ENCODE results near the gene OSBPL1A. TPM values are rescaled to one million over a fixed set of nuclear protein-coding genes. Genes with fewer than 3 reads are reported as not detected.

The OSBPL1A gene
- total RNA-seq, 2 donors from 2014 or later: 57.0 to 86.7 TPM

GRCh38 chr18:24277516-24278195 is 120.0 kb downstream of the OSBPL1A start:
- Histone ChIP-seq H3K4me3 (no peak overlapping the region), H3K36me3 (no peaks in the 10 kb centered on the region), H3K27ac (no peak overlapping the region), H3K9me3 (no peaks in the 10 kb centered on the region), H3K27me3 (no peaks in the 10 kb centered on the region), H3K4me1 (peaks cover 0 to 16% of the 10 kb centered on the region in 2 donors)
- DNase-seq (ENCODE audit: low spot score): no peak
- no peak for TF ChIP-seq CTCF (IDR thresholded peaks at IDR 0.05)

GRCh38 chr18:24276994-24277393 is 120.6 kb downstream of the OSBPL1A start:
- no peak for DNase-seq (ENCODE audit: low spot score)
- H3K36me3 ChIP-seq: no peaks in the 10 kb centered on the region
- H3K4me1 ChIP-seq: peaks cover 0 to 20% of the 10 kb centered on the region in 2 donors
- H3K27ac ChIP-seq: no peak overlapping the region
- no peaks in the 10 kb centered on the region for H3K9me3 ChIP-seq
- no peaks in the 10 kb centered on the region for H3K27me3 ChIP-seq
- H3K4me3 ChIP-seq: no peak overlapping the region
- no peak for TF ChIP-seq CTCF (IDR thresholded peaks at IDR 0.05)

GRCh38 chr18:24274837-24275236 is 122.8 kb downstream of the OSBPL1A start:
- H3K27ac ChIP-seq: peak overlapping the region in 1 of 2 donors; percentile 95
- no peak overlapping the region for H3K4me3 ChIP-seq
- H3K9me3 ChIP-seq: no peaks in the 10 kb centered on the region
- no peaks in the 10 kb centered on the region for H3K36me3 ChIP-seq
- H3K27me3 ChIP-seq: no peaks in the 10 kb centered on the region
- no peak for TF ChIP-seq CTCF (IDR thresholded peaks at IDR 0.05)
- DNase-seq (ENCODE audit: low spot score): peak; percentile 64
- H3K4me1 ChIP-seq: peaks cover 0 to 20% of the 10 kb centered on the region in 2 donors

GRCh38 chr18:24273596-24273995 is 124.0 kb downstream of the OSBPL1A start:
- no peak for TF ChIP-seq CTCF (IDR thresholded peaks at IDR 0.05)
- Histone ChIP-seq H3K27me3 (no peaks in the 10 kb centered on the region), H3K9me3 (no peaks in the 10 kb centered on the region), H3K36me3 (no peaks in the 10 kb centered on the region), H3K4me1 (peaks cover 0 to 20% of the 10 kb centered on the region in 2 donors), H3K27ac (peak overlapping the region in 1 of 2 donors; percentile 95), H3K4me3 (no peak overlapping the region)
- DNase-seq (ENCODE audit: low spot score): no peak

GRCh38 chr18:24272229-24272525 is 125.4 kb downstream of the OSBPL1A start:
- peaks cover 0 to 3% of the 10 kb centered on the region in 2 donors for H3K9me3 ChIP-seq
- peak overlapping the region; percentile 56 to 71 for H3K4me3 ChIP-seq
- H3K27me3 ChIP-seq: no peaks in the 10 kb centered on the region
- peaks cover 0 to 20% of the 10 kb centered on the region in 2 donors for H3K4me1 ChIP-seq
- no peak for TF ChIP-seq CTCF (IDR thresholded peaks at IDR 0.05)
- no peaks in the 10 kb centered on the region for H3K36me3 ChIP-seq
- DNase-seq (ENCODE audit: low spot score): no peak
- peak overlapping the region; percentile 86 to 95 for H3K27ac ChIP-seq

Data from right atrium auricular region (tissue), 2 donors.